Karpas-422 (cell line): ENCODE data around the gene YIPF5. TPM values are rescaled to one million over a fixed set of nuclear protein-coding genes. Genes with fewer than 3 reads are reported as not detected.

Experiments used
- DNase-seq: peaks from one replicate; pipeline ENCODE4 v3.0.0-alpha.2; 2015
- H2AFZ ChIP-seq: fragments of 200-600 bp; sonication (generic); 2 replicates; pipeline ENCODE4 v1.6.1; 2014; ENCODE audit warnings: antibody characterized with exemption, low read length, mixed read lengths
- H3K27ac ChIP-seq: fragments of 200-600 bp; sonication (generic); 2 replicates; pipeline ENCODE4 v1.5.1; 2014; ENCODE audit warnings: mild to moderate bottlenecking, low read length, moderate library complexity
- H3K27me3 ChIP-seq: fragments of 200-600 bp; sonication (generic); 2 replicates; pipeline ENCODE4 v1.6.1; 2014; ENCODE audit warnings: low read length, mixed read lengths
- H3K36me3 ChIP-seq: fragments of 200-600 bp; sonication (generic); 2 replicates; pipeline ENCODE4 v1.6.1; 2014; ENCODE audit warnings: low read length, mixed read lengths; ENCODE audit not compliant: insufficient read depth
- H3K4me1 ChIP-seq: fragments of 200-600 bp; sonication (generic); 2 replicates; pipeline ENCODE4 v1.6.1; 2014; ENCODE audit warnings: mild to moderate bottlenecking, low read length, mixed read lengths
- H3K4me2 ChIP-seq: fragments of 200-600 bp; sonication (generic); 2 replicates; pipeline ENCODE4 v1.6.1; 2014; ENCODE audit warnings: low read length, low read depth, mild to moderate bottlenecking; ENCODE audit not compliant: poor library complexity, severe bottlenecking
- H3K4me3 ChIP-seq: fragments of 200-600 bp; sonication (generic); 2 replicates; pipeline ENCODE4 v1.5.1; 2014; ENCODE audit warnings: mild to moderate bottlenecking, antibody characterized with exemption, low read length, mixed read lengths
- H3K79me2 ChIP-seq: fragments of 200-600 bp; sonication (generic); 2 replicates; pipeline ENCODE4 v1.6.1; 2014; ENCODE audit warnings: mild to moderate bottlenecking, low read length, mixed read lengths
- H3K9ac ChIP-seq: fragments of 200-600 bp; sonication (generic); 2 replicates; pipeline ENCODE4 v1.6.0; 2014; ENCODE audit warnings: low read length
- H3K9me2 ChIP-seq: fragments of 200-600 bp; sonication (generic), shearing (Covaris generic); replicated peaks from 2 replicates; pipeline ENCODE4 v1.6.0; 2014; ENCODE audit warnings: mild to moderate bottlenecking, low read length, moderate library complexity; ENCODE audit not compliant: insufficient read depth
- H3K9me3 ChIP-seq: fragments of 300-700, 200-600 bp; sonication (generic); 2 replicates; pipeline ENCODE4 v1.6.1; 2014; ENCODE audit warnings: low read length, mixed read lengths
- H4K20me1 ChIP-seq: fragments of 200-600 bp; sonication (generic); 2 replicates; pipeline ENCODE4 v1.6.1; 2014; ENCODE audit warnings: mild to moderate bottlenecking, antibody characterized with exemption, low read length, low read depth; ENCODE audit not compliant: insufficient read depth
- total RNA-seq: library from RNA; depleted of rRNA; stranded (reverse); fragments of >200 nt; shearing (Covaris generic); gene quantifications from 2 replicates; pipeline ENCODE4 v1.2.3, GENCODE V29; 2014; ENCODE audit warnings: low replicate concordance

The YIPF5 gene
- total RNA-seq, 1 experiment from 2014 or later, result 21.3 TPM

GRCh38 chr5:144128844-144129243 lies 41.6 kb downstream of the YIPF5 start:
- H3K9me3 ChIP-seq, result no peaks in the 10 kb centered on the region

GRCh38 chr5:144126707-144127106 lies 43.8 kb downstream of the YIPF5 start:
- Histone ChIP-seq H3K9me2 (no peaks in the 10 kb centered on the region), H3K4me3 (no peak overlapping the region), H3K79me2 (no peaks in the 10 kb centered on the region), H3K36me3 (no peaks in the 10 kb centered on the region), H3K4me1 (no peaks in the 10 kb centered on the region), H3K27me3 (no peaks in the 10 kb centered on the region), H3K27ac (no peak overlapping the region), H3K9ac (no peak overlapping the region), H2AFZ (no peak overlapping the region), H3K4me2 (no peak overlapping the region), H4K20me1 (no peaks in the 10 kb centered on the region), H3K9me3 (no peaks in the 10 kb centered on the region)
- DNase-seq, result no peak

More at GRCh38 chr5:144128844-144129243, 41.6 kb downstream of the YIPF5 start:
- H3K9ac ChIP-seq, result no peak overlapping the region
- H3K36me3 ChIP-seq, result no peaks in the 10 kb centered on the region
- no peaks in the 10 kb centered on the region for H4K20me1 ChIP-seq
- H3K79me2 ChIP-seq, result no peaks in the 10 kb centered on the region
- H3K27ac ChIP-seq, result no peak overlapping the region
- no peak overlapping the region for H3K4me2 ChIP-seq
- no peak for DNase-seq
- no peaks in the 10 kb centered on the region for H3K27me3 ChIP-seq
- H3K4me1 ChIP-seq, result no peaks in the 10 kb centered on the region
- H3K9me2 ChIP-seq, result no peaks in the 10 kb centered on the region
- no peak overlapping the region for H2AFZ ChIP-seq
- H3K4me3 ChIP-seq, result no peak overlapping the region

- Histone ChIP-seq H3K9ac (no peak overlapping the region), H3K4me3 (no peak overlapping the region)
Measured at GRCh38 chr5:144125163-144125726, 45.2 kb downstream of the YIPF5 start.

GRCh38 chr5:144122641-144123040 lies 47.8 kb downstream of the YIPF5 start:
- H2AFZ ChIP-seq, result no peak overlapping the region
- no peaks in the 10 kb centered on the region for H3K9me3 ChIP-seq
- no peak overlapping the region for H3K4me2 ChIP-seq
- no peaks in the 10 kb centered on the region for H3K9me2 ChIP-seq
- no peaks in the 10 kb centered on the region for H3K27me3 ChIP-seq
- no peak overlapping the region for H3K4me3 ChIP-seq
- H4K20me1 ChIP-seq, result no peaks in the 10 kb centered on the region
- DNase-seq, result no peak
- H3K36me3 ChIP-seq, result no peaks in the 10 kb centered on the region
- no peaks in the 10 kb centered on the region for H3K4me1 ChIP-seq
- no peak overlapping the region for H3K27ac ChIP-seq
- no peak overlapping the region for H3K9ac ChIP-seq
- no peaks in the 10 kb centered on the region for H3K79me2 ChIP-seq

More at GRCh38 chr5:144125163-144125726, 45.2 kb downstream of the YIPF5 start:
- DNase-seq, result no peak
- Histone ChIP-seq H3K9me2 (no peaks in the 10 kb centered on the region), H3K4me1 (no peaks in the 10 kb centered on the region), H3K9me3 (no peaks in the 10 kb centered on the region), H3K4me2 (no peak overlapping the region), H3K27me3 (no peaks in the 10 kb centered on the region), H3K36me3 (no peaks in the 10 kb centered on the region), H3K79me2 (no peaks in the 10 kb centered on the region), H3K27ac (no peak overlapping the region), H4K20me1 (no peaks in the 10 kb centered on the region), H2AFZ (no peak overlapping the region)

GRCh38 chr5:144122081-144122480 lies 48.4 kb downstream of the YIPF5 start:
- Histone ChIP-seq H3K9ac (no peak overlapping the region), H3K9me2 (no peaks in the 10 kb centered on the region), H4K20me1 (no peaks in the 10 kb centered on the region), H3K27ac (no peak overlapping the region), H3K79me2 (no peaks in the 10 kb centered on the region), H3K36me3 (no peaks in the 10 kb centered on the region), H3K4me2 (no peak overlapping the region), H3K9me3 (no peaks in the 10 kb centered on the region), H3K4me1 (no peaks in the 10 kb centered on the region), H3K4me3 (no peak overlapping the region), H3K27me3 (no peaks in the 10 kb centered on the region), H2AFZ (no peak overlapping the region)
- DNase-seq, result no peak

GRCh38 chr5:144121577-144121976 lies 48.9 kb downstream of the YIPF5 start:
- DNase-seq, result no peak
- Histone ChIP-seq H3K4me3 (no peak overlapping the region), H3K27me3 (no peaks in the 10 kb centered on the region), H3K9me3 (no peaks in the 10 kb centered on the region), H3K36me3 (no peaks in the 10 kb centered on the region), H3K9me2 (no peaks in the 10 kb centered on the region), H3K4me2 (no peak overlapping the region), H2AFZ (no peak overlapping the region), H3K27ac (no peak overlapping the region), H3K79me2 (no peaks in the 10 kb centered on the region), H3K4me1 (no peaks in the 10 kb centered on the region), H3K9ac (no peak overlapping the region), H4K20me1 (no peaks in the 10 kb centered on the region)

GRCh38 chr5:144120661-144121180 lies 49.7 kb downstream of the YIPF5 start:
- H3K79me2 ChIP-seq, result no peaks in the 10 kb centered on the region
- H3K4me1 ChIP-seq, result no peaks in the 10 kb centered on the region
- no peaks in the 10 kb centered on the region for H4K20me1 ChIP-seq
- no peaks in the 10 kb centered on the region for H3K27me3 ChIP-seq
- H3K4me2 ChIP-seq, result no peak overlapping the region
- H3K9me2 ChIP-seq, result no peaks in the 10 kb centered on the region
- no peak overlapping the region for H3K27ac ChIP-seq
- no peak overlapping the region for H3K4me3 ChIP-seq
- no peaks in the 10 kb centered on the region for H3K9me3 ChIP-seq
- DNase-seq, result no peak
- H3K9ac ChIP-seq, result no peak overlapping the region
- no peak overlapping the region for H2AFZ ChIP-seq
- H3K36me3 ChIP-seq, result no peaks in the 10 kb centered on the region

- Histone ChIP-seq H3K27me3 (no peaks in the 10 kb centered on the region), H3K4me3 (no peak overlapping the region), H3K4me1 (no peaks in the 10 kb centered on the region), H3K4me2 (no peak overlapping the region), H2AFZ (no peak overlapping the region), H3K9me2 (no peaks in the 10 kb centered on the region), H3K79me2 (no peaks in the 10 kb centered on the region), H3K27ac (no peak overlapping the region), H3K9me3 (no peaks in the 10 kb centered on the region), H3K9ac (no peak overlapping the region), H4K20me1 (no peaks in the 10 kb centered on the region), H3K36me3 (no peaks in the 10 kb centered on the region)
- DNase-seq, result no peak
Measured at GRCh38 chr5:144117412-144117811, 53.0 kb downstream of the YIPF5 start.
